Right atrium auricular region (tissue), 2 donors: Measurements from ENCODE around the gene ULK4. TPM values are rescaled to one million over a fixed set of nuclear protein-coding genes. Genes with fewer than 3 reads are reported as not detected.

Experiments used
- DNase-seq: peaks from one replicate; pipeline ENCODE4 v3.0.0-alpha.2; 2019; ENCODE audit warnings: low spot score
- H3K27ac ChIP-seq, 2 donors: fragments of 200-600 bp; sonication (generic); 1 replicate in 1 of 2; 2 replicates in 1 of 2; pipeline ENCODE4 v1.5.1; 2016 to 2019
- H3K27me3 ChIP-seq, 2 donors: fragments of 200-600 bp; sonication (generic); one replicate each; pipeline versions ENCODE4 v1.5.1 to v1.6.0; 2017 to 2019
- H3K36me3 ChIP-seq: fragments of 200-600 bp; sonication (generic); one replicate; pipeline ENCODE4 v1.5.1; 2016
- H3K4me1 ChIP-seq, 2 donors: fragments of 200-600 bp; sonication (generic); one replicate each; pipeline versions ENCODE4 v1.5.1 to v1.6.0; 2017 to 2019
- H3K4me3 ChIP-seq, 2 donors: fragments of 200-600 bp; sonication (generic); 1 replicate in 1 of 2; 2 replicates in 1 of 2; pipeline ENCODE4 v1.5.1; 2017 to 2019; ENCODE audit warnings: mild to moderate bottlenecking in 1 of 2, moderate library complexity in 1 of 2
- H3K9me3 ChIP-seq, 2 donors: fragments of 200-600 bp; sonication (generic); one replicate each; pipeline ENCODE4 v1.5.1; 2019
- total RNA-seq, 2 donors: library from RNA; depleted of rRNA; stranded (reverse); fragments of >200 nt; gene quantifications; one replicate each; pipeline ENCODE4 v1.1.0, GENCODE V29; 2016
- TF ChIP-seq, protein P1 (sequence below), 2 donors: fragments of 200-600 bp; sonication (generic); IDR thresholded peaks; one replicate each; pipeline ENCODE4 v1.5.1; 2019; ENCODE audit warnings: antibody characterized with exemption in 2 of 2

The ULK4 gene
- total RNA-seq, 2 donors from 2014 or later = 7.1 to 10.1 TPM

DNA sequence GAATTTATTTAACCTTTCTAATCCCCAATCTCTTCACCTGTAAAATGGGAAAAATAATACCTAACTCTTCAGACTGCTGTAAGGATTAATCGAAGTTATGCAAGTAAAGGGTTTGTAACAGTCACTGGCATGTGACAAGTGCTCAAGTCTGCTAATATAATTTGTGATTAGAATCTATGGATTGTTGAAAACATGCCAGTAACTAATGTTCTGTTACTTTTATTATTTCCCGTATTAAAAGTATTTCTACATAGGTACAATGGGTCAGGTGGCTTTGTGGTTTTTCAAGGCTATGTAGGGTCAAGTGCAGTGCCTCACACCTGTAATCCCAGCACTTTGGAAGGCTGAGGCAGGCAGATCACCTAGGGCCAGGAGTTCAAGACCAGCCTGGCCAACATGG lies 29.4 kb downstream of the ULK4 start:
- DNase-seq = no peak
- Histone ChIP-seq H3K9me3 (no peaks in the 10 kb centered on the region), H3K27ac (no peak overlapping the region), H3K36me3 (no peaks in the 10 kb centered on the region), H3K4me3 (no peak overlapping the region), H3K27me3 (no peaks in the 10 kb centered on the region), H3K4me1 (no peaks in the 10 kb centered on the region)
- TF ChIP-seq, protein P1, sequence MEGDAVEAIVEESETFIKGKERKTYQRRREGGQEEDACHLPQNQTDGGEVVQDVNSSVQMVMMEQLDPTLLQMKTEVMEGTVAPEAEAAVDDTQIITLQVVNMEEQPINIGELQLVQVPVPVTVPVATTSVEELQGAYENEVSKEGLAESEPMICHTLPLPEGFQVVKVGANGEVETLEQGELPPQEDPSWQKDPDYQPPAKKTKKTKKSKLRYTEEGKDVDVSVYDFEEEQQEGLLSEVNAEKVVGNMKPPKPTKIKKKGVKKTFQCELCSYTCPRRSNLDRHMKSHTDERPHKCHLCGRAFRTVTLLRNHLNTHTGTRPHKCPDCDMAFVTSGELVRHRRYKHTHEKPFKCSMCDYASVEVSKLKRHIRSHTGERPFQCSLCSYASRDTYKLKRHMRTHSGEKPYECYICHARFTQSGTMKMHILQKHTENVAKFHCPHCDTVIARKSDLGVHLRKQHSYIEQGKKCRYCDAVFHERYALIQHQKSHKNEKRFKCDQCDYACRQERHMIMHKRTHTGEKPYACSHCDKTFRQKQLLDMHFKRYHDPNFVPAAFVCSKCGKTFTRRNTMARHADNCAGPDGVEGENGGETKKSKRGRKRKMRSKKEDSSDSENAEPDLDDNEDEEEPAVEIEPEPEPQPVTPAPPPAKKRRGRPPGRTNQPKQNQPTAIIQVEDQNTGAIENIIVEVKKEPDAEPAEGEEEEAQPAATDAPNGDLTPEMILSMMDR (IDR thresholded peaks at IDR 0.05) = no peak

DNA sequence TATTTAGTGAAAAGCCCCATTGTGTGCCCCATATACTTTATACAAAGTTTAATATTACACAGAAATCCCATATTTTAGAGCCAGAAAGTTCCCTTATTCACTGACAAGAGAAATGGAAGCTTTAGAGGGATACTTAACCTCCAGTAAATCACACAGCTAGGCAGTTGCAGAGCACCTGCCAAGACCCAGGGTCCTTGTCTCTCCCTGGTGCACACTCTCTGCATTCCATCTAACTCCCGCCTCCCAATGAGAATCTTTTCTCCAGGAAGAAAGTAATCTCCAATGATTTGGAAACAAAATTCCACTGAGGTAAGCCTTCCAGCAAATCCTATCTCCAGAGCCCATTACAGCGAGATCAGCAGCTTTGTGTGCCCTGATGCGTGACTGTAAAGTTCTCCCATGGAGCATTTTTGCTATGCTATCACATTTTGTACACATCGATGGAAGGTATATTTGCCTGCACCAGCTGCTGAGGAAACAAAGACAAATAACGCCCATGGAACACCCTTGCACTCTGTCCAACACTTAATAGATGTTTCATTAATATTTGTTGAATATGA lies 41.4 kb downstream of the ULK4 start:
- no peaks in the 10 kb centered on the region for H3K4me1 ChIP-seq
- TF ChIP-seq, protein P1 (IDR thresholded peaks at IDR 0.05) = no peak
- no peaks in the 10 kb centered on the region for H3K9me3 ChIP-seq

DNA sequence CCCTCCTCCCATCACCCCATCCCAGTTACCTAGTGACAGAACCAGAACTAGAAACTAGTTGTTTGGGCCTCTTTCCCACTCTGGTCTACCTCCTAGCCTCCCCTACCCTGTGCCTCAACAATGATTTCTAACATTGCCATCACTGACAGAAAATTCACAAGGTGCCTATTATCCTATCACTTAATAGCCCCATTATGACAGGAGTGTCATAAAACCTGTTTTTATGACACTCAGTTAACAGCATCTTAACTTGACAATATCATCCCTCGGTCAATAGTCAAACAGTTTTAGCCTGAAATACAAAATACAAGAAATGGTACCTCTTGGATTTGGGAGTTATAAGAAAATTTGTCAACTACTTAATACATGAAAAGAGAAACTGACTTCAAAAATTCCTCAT lies 46.5 kb downstream of the ULK4 start:
- TF ChIP-seq, protein P1 (IDR thresholded peaks at IDR 0.05) = no peak
- H3K9me3 ChIP-seq = no peaks in the 10 kb centered on the region
- DNase-seq = no peak
- H3K27me3 ChIP-seq = no peaks in the 10 kb centered on the region
- no peak overlapping the region for H3K27ac ChIP-seq
- H3K36me3 ChIP-seq = no peaks in the 10 kb centered on the region
- no peaks in the 10 kb centered on the region for H3K4me1 ChIP-seq
- no peak overlapping the region for H3K4me3 ChIP-seq

More for the DNA sequence above, 41.4 kb downstream of the ULK4 start:
- DNase-seq = no peak
- Histone ChIP-seq H3K27ac (no peak overlapping the region), H3K4me3 (no peak overlapping the region), H3K36me3 (no peaks in the 10 kb centered on the region), H3K27me3 (no peaks in the 10 kb centered on the region)

DNA sequence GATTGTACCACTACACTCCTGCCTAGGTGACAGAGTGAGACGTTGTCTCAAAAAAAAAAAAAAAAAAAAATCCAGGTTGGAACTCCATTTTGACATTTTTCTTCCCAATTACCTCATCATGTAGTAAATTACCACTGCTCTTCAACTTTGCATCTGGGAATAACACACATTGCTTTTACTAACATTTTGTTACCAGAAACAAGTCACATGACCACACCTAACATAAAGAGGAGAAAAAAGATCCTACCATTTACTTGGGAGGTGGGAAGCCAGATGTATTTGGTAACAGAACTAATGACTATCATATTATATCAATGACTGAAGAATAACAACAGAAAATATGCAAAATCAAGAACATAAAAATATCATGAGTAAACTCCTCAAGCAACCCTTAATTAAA lies 49.6 kb downstream of the ULK4 start:
- no peaks in the 10 kb centered on the region for H3K36me3 ChIP-seq
- no peak for DNase-seq
- no peaks in the 10 kb centered on the region for H3K4me1 ChIP-seq
- no peak overlapping the region for H3K27ac ChIP-seq
- H3K4me3 ChIP-seq = no peak overlapping the region
- H3K27me3 ChIP-seq = no peaks in the 10 kb centered on the region
- TF ChIP-seq, protein P1 (IDR thresholded peaks at IDR 0.05) = no peak
- H3K9me3 ChIP-seq = no peaks in the 10 kb centered on the region

DNA sequence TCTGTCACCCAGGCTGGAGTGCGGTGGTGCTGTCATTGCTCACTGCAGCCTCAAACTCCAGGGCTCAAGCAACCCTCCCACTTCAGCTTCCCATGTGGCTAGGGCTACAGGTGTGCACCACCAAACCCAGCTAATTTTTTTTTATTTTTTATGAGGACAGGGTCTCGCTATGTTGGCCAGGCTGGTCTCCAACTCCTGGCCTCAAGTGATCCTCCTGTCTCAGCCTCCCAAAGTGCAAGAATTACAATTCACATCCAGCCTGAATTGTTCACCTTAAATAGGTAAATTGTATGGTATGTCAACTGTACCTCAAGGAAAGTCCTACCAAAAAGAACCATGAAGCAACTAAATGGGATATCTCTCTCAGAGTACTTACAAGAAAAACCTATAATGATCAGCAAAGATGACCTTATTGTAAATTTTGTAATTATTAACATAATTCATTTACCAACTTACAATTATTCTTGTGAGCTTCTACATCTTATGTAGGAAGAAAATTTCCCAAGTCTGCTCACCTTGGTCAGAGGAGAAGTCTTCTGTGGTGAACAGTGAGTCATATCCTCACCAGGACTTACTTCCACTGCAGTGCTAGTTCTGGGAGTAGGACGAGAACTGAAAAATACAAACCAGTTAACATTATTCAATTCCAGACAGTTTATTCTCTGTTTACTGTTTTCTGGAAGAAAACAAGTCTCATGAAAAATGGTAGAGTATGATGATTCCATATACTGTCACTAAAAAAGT lies 54.4 kb downstream of the ULK4 start:
- H3K27me3 ChIP-seq = no peaks in the 10 kb centered on the region
- no peaks in the 10 kb centered on the region for H3K4me1 ChIP-seq
- DNase-seq = no peak
- no peaks in the 10 kb centered on the region for H3K36me3 ChIP-seq
- H3K4me3 ChIP-seq = no peak overlapping the region
- no peaks in the 10 kb centered on the region for H3K9me3 ChIP-seq
- TF ChIP-seq, protein P1 (IDR thresholded peaks at IDR 0.05) = no peak
- H3K27ac ChIP-seq = no peak overlapping the region
